DMS114 treated with DMSO at 0.1 percent for 48 hours (cell line): ENCODE results near the gene QRFP.

ENCODE experiments used
- DNase-seq: peaks from one replicate; lab custom pipeline; 2025; ENCODE audit not compliant: unreplicated experiment; lab: John Stamatoyannopoulos, UW

The QRFP gene

GRCh38 chr9:130891688-130892476 is 4.7 kb downstream of the QRFP start:
- DNase-seq, result no peak

- no peak for DNase-seq
Observed at GRCh38 chr9:130890870-130891687, 5.5 kb downstream of the QRFP start.

GRCh38 chr9:130890124-130890523 is 6.5 kb downstream of the QRFP start:
- no peak for DNase-seq

GRCh38 chr9:130888146-130888885 is 8.3 kb downstream of the QRFP start:
- DNase-seq, result no peak

GRCh38 chr9:130887494-130888144 is 9.0 kb downstream of the QRFP start:
- DNase-seq, result no peak

- no peak for DNase-seq
Observed at GRCh38 chr9:130886981-130887380, 9.6 kb downstream of the QRFP start.

- no peak for DNase-seq
Observed at GRCh38 chr9:130885484-130886375, 10.9 kb downstream of the QRFP start.

- DNase-seq, result no peak
Observed at GRCh38 chr9:130884542-130885483, 11.8 kb downstream of the QRFP start.

- no peak for DNase-seq
Observed at GRCh38 chr9:130884111-130884531, 12.5 kb downstream of the QRFP start.

- DNase-seq, result no peak
Observed at GRCh38 chr9:130883479-130883878, 13.1 kb downstream of the QRFP start.

- no peak for DNase-seq
Observed at GRCh38 chr9:130882696-130883225, 13.9 kb downstream of the QRFP start.

- no peak for DNase-seq
Observed at GRCh38 chr9:130881516-130881915, 15.1 kb downstream of the QRFP start.

- DNase-seq, result no peak
Observed at GRCh38 chr9:130880599-130881220, 15.9 kb downstream of the QRFP start.

- DNase-seq, result no peak
Observed at GRCh38 chr9:130879863-130880411, 16.7 kb downstream of the QRFP start.

GRCh38 chr9:130878295-130878694 is 18.3 kb downstream of the QRFP start:
- DNase-seq, result no peak

GRCh38 chr9:130877300-130877699 is 19.3 kb downstream of the QRFP start:
- no peak for DNase-seq

GRCh38 chr9:130874783-130875182 is 21.8 kb downstream of the QRFP start:
- no peak for DNase-seq

GRCh38 chr9:130873966-130874365 is 22.6 kb downstream of the QRFP start:
- no peak for DNase-seq
